Neural cell (in vitro differentiated cells): ENCODE data around the gene NFYC. TPM values are rescaled to one million over a fixed set of nuclear protein-coding genes. Genes with fewer than 3 reads are reported as not detected.

Experiments used
- H2AFZ ChIP-seq: fragments of 200-600, 300-800 bp; sonication (generic), shearing (Covaris generic); 2 replicates; pipeline ENCODE4 v1.6.0; 2014; ENCODE audit warnings: low read depth, mild to moderate bottlenecking, antibody characterized with exemption, low read length, moderate library complexity
- H3F3A ChIP-seq: fragments of 200-600 bp; shearing (Covaris generic); 2 replicates; pipeline ENCODE4 v1.6.1; 2016; ENCODE audit warnings: mild to moderate bottlenecking, moderate library complexity, mixed read lengths, antibody characterized with exemption, low read length; ENCODE audit not compliant: insufficient read depth, poor library complexity, severe bottlenecking
- H3K27ac ChIP-seq: fragments of 200-600, 300-800 bp; sonication (generic), shearing (Covaris generic); 2 replicates; pipeline ENCODE4 v1.5.1; 2014; ENCODE audit warnings: mild to moderate bottlenecking, low read length, moderate library complexity
- H3K27me3 ChIP-seq: fragments of 300-800, 200-600 bp; sonication (generic), shearing (Covaris generic); 2 replicates; pipeline ENCODE4 v1.6.0; 2014; ENCODE audit warnings: mild to moderate bottlenecking, low read depth, low read length, moderate library complexity; ENCODE audit not compliant: insufficient read depth
- H3K36me3 ChIP-seq: fragments of 300-800, 200-600 bp; sonication (generic), shearing (Covaris generic); 2 replicates; pipeline ENCODE4 v1.5.1; 2014; ENCODE audit warnings: mild to moderate bottlenecking, antibody characterized with exemption, low read length, moderate library complexity; ENCODE audit not compliant: insufficient read depth
- H3K4me2 ChIP-seq: fragments of 300-800, 200-600 bp; sonication (generic), shearing (Covaris generic); 2 replicates; pipeline ENCODE4 v1.6.0; 2014; ENCODE audit warnings: mild to moderate bottlenecking, low read length
- H3K4me3 ChIP-seq: fragments of 300-800, 200-600 bp; sonication (generic), shearing (Covaris generic); 2 replicates; pipeline ENCODE4 v1.5.1; 2014; ENCODE audit warnings: mild to moderate bottlenecking, low read length, moderate library complexity
- H3K79me2 ChIP-seq: fragments of 200-600 bp; shearing (Covaris generic); replicated peaks from 2 replicates; pipeline ENCODE4 v1.6.0; 2014; ENCODE audit warnings: mild to moderate bottlenecking, low read length, moderate library complexity; ENCODE audit not compliant: insufficient read depth
- H3K9ac ChIP-seq: fragments of 300-800, 200-600 bp; sonication (generic), shearing (Covaris generic); 2 replicates; pipeline ENCODE4 v1.6.1; 2016; ENCODE audit warnings: mild to moderate bottlenecking, low read length, mixed read lengths
- H3K9me2 ChIP-seq: fragments of 200-600 bp; shearing (Covaris generic); 2 replicates; pipeline ENCODE4 v1.6.1; 2016; ENCODE audit warnings: mild to moderate bottlenecking, low read length, mixed read lengths; ENCODE audit not compliant: insufficient read depth
- H3K9me3 ChIP-seq: fragments of 200-600, 300-800 bp; sonication (generic), shearing (Covaris generic); 2 replicates; pipeline ENCODE4 v1.6.1; 2016; ENCODE audit warnings: mild to moderate bottlenecking, mixed run types, low read length, moderate library complexity, mixed read lengths
- H4K20me1 ChIP-seq: fragments of 200-600 bp; shearing (Covaris generic); 2 replicates; pipeline ENCODE4 v1.6.1; 2016; ENCODE audit warnings: mild to moderate bottlenecking, mixed run types; ENCODE audit not compliant: insufficient read depth
- CTCF ChIP-seq: fragments of 450-650 bp; IDR thresholded peaks from 2 replicates; pipeline ENCODE4 v1.5.1; 2014; ENCODE audit warnings: antibody characterized with exemption, mild to moderate bottlenecking, moderate library complexity; ENCODE audit not compliant: poor library complexity, severe bottlenecking
- EP300 ChIP-seq: fragments of 450-650 bp; conservative IDR thresholded peaks from 2 replicates; pipeline ENCODE4 v1.6.1; 2014; ENCODE audit warnings: antibody characterized with exemption, mild to moderate bottlenecking, moderate library complexity; ENCODE audit not compliant: poor library complexity, severe bottlenecking
- EZH2 ChIP-seq: fragments of 200-600, 300-800 bp; shearing (Covaris generic), sonication (generic); IDR thresholded peaks from 2 replicates; pipeline ENCODE4 v1.6.1; 2014; ENCODE audit warnings: antibody characterized with exemption, low read length, borderline replicate concordance, mild to moderate bottlenecking; ENCODE audit not compliant: insufficient read depth, poor library complexity, severe bottlenecking
- MXI1 ChIP-seq: fragments of 450-650 bp; conservative IDR thresholded peaks from 2 replicates; pipeline ENCODE4 v1.6.1; 2014; ENCODE audit warnings: antibody characterized with exemption, mild to moderate bottlenecking; ENCODE audit not compliant: poor library complexity, severe bottlenecking
- POLR2AphosphoS5 ChIP-seq: IDR thresholded peaks from 2 replicates; pipeline ENCODE4 v1.6.1; 2012
- RAD21 ChIP-seq: fragments of 450-650 bp; conservative IDR thresholded peaks from 2 replicates; pipeline ENCODE4 v1.6.1; 2014; ENCODE audit warnings: antibody characterized with exemption, mild to moderate bottlenecking, moderate library complexity
- REST ChIP-seq: IDR thresholded peaks from 2 replicates; pipeline ENCODE4 v1.6.1; 2012; ENCODE audit warnings: borderline replicate concordance
- SMC3 ChIP-seq: fragments of 450-650 bp; conservative IDR thresholded peaks from 2 replicates; pipeline ENCODE4 v1.6.1; 2014; ENCODE audit warnings: antibody characterized with exemption, mild to moderate bottlenecking, moderate library complexity; ENCODE audit not compliant: poor library complexity
- TAF1 ChIP-seq: IDR thresholded peaks from 2 replicates; pipeline ENCODE4 v1.6.1; 2012; ENCODE audit warnings: low read depth
- polyA plus RNA-seq: library from polyadenylated mRNA; depleted of rRNA; stranded (reverse); fragments of >200 nt; gene quantifications from 2 replicates; pipeline ENCODE4 v1.2.3, GENCODE V29; 2014

NFYC gene
- polyA plus RNA-seq, 1 donor from 2014 or later: 66.0 TPM

- no peak overlapping the region for H3K27ac ChIP-seq
- no peak overlapping the region for H2AFZ ChIP-seq
- H3K36me3 ChIP-seq: peaks cover 26% of the 10 kb centered on the region
- H3F3A ChIP-seq: no peaks in the 10 kb centered on the region
- H3K9ac ChIP-seq: no peak overlapping the region
- no peak overlapping the region for H3K4me2 ChIP-seq
- no peaks in the 10 kb centered on the region for H3K9me2 ChIP-seq
- no peaks in the 10 kb centered on the region for H3K79me2 ChIP-seq
- no peaks in the 10 kb centered on the region for H4K20me1 ChIP-seq
- H3K4me3 ChIP-seq: no peak overlapping the region
- no peak for TF ChIP-seq SMC3
- no peaks in the 10 kb centered on the region for H3K9me3 ChIP-seq
- no peaks in the 10 kb centered on the region for H3K27me3 ChIP-seq
Measured at GRCh38 chr1:40753142-40753882, 61.8 kb downstream of the NFYC start.

GRCh38 chr1:40754201-40754600 lies 62.7 kb downstream of the NFYC start:
- no peaks in the 10 kb centered on the region for H3K27me3 ChIP-seq
- H3K4me2 ChIP-seq: no peak overlapping the region
- no peak for TF ChIP-seq REST
- TF ChIP-seq EZH2: no peak
- no peak for TF ChIP-seq TAF1
- no peak for TF ChIP-seq POLR2AphosphoS5
- no peak for TF ChIP-seq MXI1
- TF ChIP-seq SMC3: no peak
- no peak for TF ChIP-seq RAD21
- no peak for TF ChIP-seq EP300
- TF ChIP-seq CTCF: no peak
- H3K9me2 ChIP-seq: no peaks in the 10 kb centered on the region
- H4K20me1 ChIP-seq: no peaks in the 10 kb centered on the region
- H3K9ac ChIP-seq: no peak overlapping the region
- H3K27ac ChIP-seq: no peak overlapping the region
- peaks cover 18% of the 10 kb centered on the region for H3K36me3 ChIP-seq
- H3K79me2 ChIP-seq: no peaks in the 10 kb centered on the region
- H3K4me3 ChIP-seq: no peak overlapping the region
- no peak overlapping the region for H2AFZ ChIP-seq
- no peaks in the 10 kb centered on the region for H3F3A ChIP-seq
- H3K9me3 ChIP-seq: no peaks in the 10 kb centered on the region
